Kidney (tissue), 14 donors: ENCODE results near the gene METTL2B. TPM values are rescaled to one million over a fixed set of nuclear protein-coding genes. Genes with fewer than 3 reads are reported as not detected.
A peak's percentile ranks its signal among the peaks of the same experiment; 100 is the strongest.

ENCODE experiments used
- DNase-seq, 5 donors: peaks; one replicate each; pipeline ENCODE4 v3.0.0-alpha.2; 2013 to 2020
- FAIRE-seq: peaks from 2 replicates; lab custom pipeline; 2012; peaks lifted over from hg19 to GRCh38; lab: Jason Lieb, UNC
- H3K27ac ChIP-seq, 2 donors: one replicate each; pipeline ENCODE4 v1.7.0; 2013; ENCODE audit warnings: low read depth in 2 of 2, low read length in 2 of 2, inconsistent platforms in 1 of 2
- H3K27me3 ChIP-seq: one replicate; pipeline ENCODE4 v1.7.1; 2013; ENCODE audit warnings: low read length, inconsistent platforms; ENCODE audit not compliant: control insufficient read depth, insufficient read depth
- H3K36me3 ChIP-seq, 3 donors: one replicate each; pipeline versions ENCODE4 v1.7.0 to v1.7.1; 2013; ENCODE audit warnings: low read length in 3 of 3, control low read depth in 1 of 3, inconsistent platforms in 1 of 3; ENCODE audit not compliant: insufficient read depth in 3 of 3, control insufficient read depth in 2 of 3
- H3K4me1 ChIP-seq, 3 donors: one replicate each; pipeline versions ENCODE4 v1.7.0 to v1.7.1; 2013; ENCODE audit warnings: low read length in 3 of 3, inconsistent platforms in 1 of 3, low read depth in 1 of 3; ENCODE audit not compliant: control insufficient read depth in 2 of 3, insufficient read depth in 2 of 3
- H3K4me3 ChIP-seq, 3 donors: one replicate each; pipeline versions ENCODE4 v1.7.0 to v1.8.1; 2013; ENCODE audit warnings: low read length in 3 of 3, control low read depth in 1 of 3, inconsistent platforms in 1 of 3
- H3K9ac ChIP-seq, 3 donors: one replicate each; pipeline versions ENCODE4 v1.7.0 to v1.7.1; 2013; ENCODE audit warnings: low read length in 3 of 3, control low read depth in 1 of 3, inconsistent platforms in 1 of 3
- H3K9me3 ChIP-seq, 3 donors: one replicate each; pipeline versions ENCODE4 v1.7.0 to v1.7.1; 2013; ENCODE audit warnings: low read length in 3 of 3, control low read depth in 1 of 3, inconsistent platforms in 1 of 3; ENCODE audit not compliant: control insufficient read depth in 2 of 3, insufficient read depth in 1 of 3
- CTCF ChIP-seq: IDR thresholded peaks from 3 replicates; pipeline ENCODE4 v1.5.1; 2012; ENCODE audit warnings: mild to moderate bottlenecking, moderate library complexity, borderline replicate concordance; ENCODE audit not compliant: insufficient read depth; ENCODE audit errors: extremely low read depth
- intact Hi-C: fragments of 100-400 bp; cut with DNase I; formaldehyde crosslinking; loops from one replicate; pipeline ENCODE4 v1.11.1; 2022
- polyA plus RNA-seq: library from polyadenylated mRNA; stranded (reverse); fragments of 350-450 nt; fragmentation: Illumina TruSeq; extraction: RNeasy Lipid Tissue Mini Kit (QIAGEN cat#74804); gene quantifications from one replicate; pipeline ENCODE4 v1.2.3, GENCODE V29; 2014; ENCODE audit warnings: low read depth, low replicate concordance; ENCODE audit not compliant: insufficient read depth
- total RNA-seq: library from RNA; stranded (reverse); fragmentation: NEBNext Ultra II Directional; extraction: Animal tissue kit (Norgen Biotek cat#: 25700); gene quantifications from one replicate; pipeline ENCODE4 v1.2.1, GENCODE V29; 2021
- donor health status: control.
- donor health status: control.
- donor health status: control.
- donor health status: control.
- donor health status: control.
- donor health status: DM: yes; HTN: yes; CAD: no.
- donor health status: Normal renal cell carcinoma (clear cell type).

METTL2B gene
- total and polyA plus RNA-seq, 2 donors from 2014 or later = 11.8 to 26.0 TPM

- no peak for FAIRE-seq
- Histone ChIP-seq H3K9ac (no peak overlapping the region), H3K36me3 (no peaks in the 10 kb centered on the region), H3K4me1 (no peaks in the 10 kb centered on the region), H3K27ac (no peak overlapping the region), H3K9me3 (no peaks in the 10 kb centered on the region), H3K4me3 (no peak overlapping the region), H3K27me3 (no peaks in the 10 kb centered on the region)
- TF ChIP-seq CTCF = no peak
- peak in 1 of 5 donors; percentile 10 for DNase-seq
- intact Hi-C loops = no loop called here
Observed at GRCh38 chr7:128434413-128435326, 41.9 kb upstream of the METTL2B start.

GRCh38 chr7:128435327-128435686 lies 41.2 kb upstream of the METTL2B start:
- Histone ChIP-seq H3K27ac (no peak overlapping the region), H3K4me3 (no peak overlapping the region), H3K9me3 (no peaks in the 10 kb centered on the region), H3K27me3 (no peaks in the 10 kb centered on the region), H3K36me3 (no peaks in the 10 kb centered on the region), H3K9ac (no peak overlapping the region), H3K4me1 (no peaks in the 10 kb centered on the region)
- DNase-seq (no peak), FAIRE-seq (no peak)
- intact Hi-C loops = no loop called here
- no peak for TF ChIP-seq CTCF

DNA sequence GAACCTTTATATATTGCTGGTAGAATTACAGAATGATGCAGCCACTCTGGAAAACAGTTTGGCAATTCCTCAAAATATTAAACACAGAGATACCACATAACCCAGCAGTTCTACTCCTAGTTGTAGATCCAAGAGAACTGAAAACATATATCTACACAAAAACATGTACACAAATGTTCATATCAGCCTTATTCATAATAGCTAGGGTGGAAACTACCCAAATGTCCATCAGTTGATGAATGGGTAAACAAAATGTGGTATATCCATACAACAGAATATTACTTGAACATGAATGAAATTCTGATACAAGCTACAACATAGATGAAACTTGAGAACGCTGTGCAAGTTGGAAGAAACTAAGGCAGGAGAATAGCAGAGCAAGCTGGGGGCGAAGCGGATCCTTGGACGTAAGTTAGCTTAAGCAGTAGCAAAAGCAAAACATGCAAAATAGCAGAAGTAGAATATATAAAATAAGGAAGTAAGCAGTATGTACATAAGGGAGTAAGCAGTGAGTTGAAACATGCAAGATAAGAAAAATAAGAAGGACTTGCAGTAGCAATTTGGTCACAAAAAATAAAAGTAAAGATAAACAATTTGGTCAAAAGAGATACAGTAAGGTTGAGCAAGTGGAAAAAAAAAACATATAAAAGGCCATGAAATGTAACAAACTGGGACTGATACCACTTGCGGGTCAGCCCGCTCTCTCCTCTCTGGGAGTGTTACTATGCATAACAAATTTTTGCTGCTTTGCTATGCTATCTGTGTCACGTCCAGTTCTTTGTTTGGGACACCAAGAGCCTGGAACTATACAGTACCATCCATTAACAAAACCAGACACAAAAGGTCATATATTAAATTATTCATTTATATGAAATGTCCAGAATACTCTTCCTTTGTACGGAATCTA lies 38.9 kb upstream of the METTL2B start:
- Histone ChIP-seq H3K9me3 (no peaks in the 10 kb centered on the region), H3K4me3 (no peak overlapping the region), H3K9ac (no peak overlapping the region), H3K27me3 (no peaks in the 10 kb centered on the region), H3K27ac (no peak overlapping the region), H3K36me3 (no peaks in the 10 kb centered on the region), H3K4me1 (no peaks in the 10 kb centered on the region)
- no peak for DNase-seq
- intact Hi-C loops = no loop called here
- TF ChIP-seq CTCF = no peak
- FAIRE-seq = no peak
